ENCODE measurements around the gene ZMYM5.
"Not testable (repeated sequence)": the region's sequence is repeated elsewhere in the genome, so short reads cannot be mapped to it uniquely, and the experiment has no call there.

The ZMYM5 gene

DNA sequence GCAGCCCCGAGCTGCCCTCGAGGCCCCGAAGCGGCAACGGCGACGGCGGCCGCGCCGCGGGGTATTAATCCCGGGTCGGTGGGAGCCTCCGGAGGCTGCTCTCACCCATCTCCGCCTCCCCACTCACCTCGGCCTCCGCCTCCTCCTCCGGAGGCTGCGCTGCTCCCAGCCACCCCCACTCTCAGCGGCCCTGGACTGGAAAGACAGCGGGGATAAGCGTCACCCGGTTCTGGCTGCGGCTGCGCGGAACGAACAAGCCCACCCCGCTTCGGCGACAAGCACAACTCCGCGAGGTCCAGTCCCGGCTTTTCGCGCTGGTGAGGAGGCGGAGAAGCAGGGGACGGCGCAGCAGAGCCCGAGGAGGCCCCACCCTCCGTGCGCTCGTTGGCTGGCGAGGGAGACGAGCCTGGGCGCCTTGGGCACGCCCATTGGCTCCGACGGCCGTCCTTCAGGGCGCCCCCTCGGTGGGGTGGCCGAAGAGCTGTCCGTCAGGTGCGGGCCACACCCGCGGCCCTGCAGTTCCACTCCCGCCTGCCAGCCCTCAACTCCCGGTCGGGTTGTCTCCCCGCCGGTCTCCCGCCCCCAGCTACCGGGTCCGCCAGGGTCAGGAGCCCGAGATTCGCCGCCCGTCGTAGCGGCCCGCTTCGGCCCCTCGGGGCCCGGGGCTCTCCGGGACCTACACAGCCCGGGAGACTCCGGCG is at the start of gene ZMYM5:
Gene ZMYM5, minus strand, starts transcription at position 327 of the 701 bp plus-strand sequence. CDS start 11,469 bp downstream, outside the sequence.
- DNase-seq = peak; percentile 98

DNA sequence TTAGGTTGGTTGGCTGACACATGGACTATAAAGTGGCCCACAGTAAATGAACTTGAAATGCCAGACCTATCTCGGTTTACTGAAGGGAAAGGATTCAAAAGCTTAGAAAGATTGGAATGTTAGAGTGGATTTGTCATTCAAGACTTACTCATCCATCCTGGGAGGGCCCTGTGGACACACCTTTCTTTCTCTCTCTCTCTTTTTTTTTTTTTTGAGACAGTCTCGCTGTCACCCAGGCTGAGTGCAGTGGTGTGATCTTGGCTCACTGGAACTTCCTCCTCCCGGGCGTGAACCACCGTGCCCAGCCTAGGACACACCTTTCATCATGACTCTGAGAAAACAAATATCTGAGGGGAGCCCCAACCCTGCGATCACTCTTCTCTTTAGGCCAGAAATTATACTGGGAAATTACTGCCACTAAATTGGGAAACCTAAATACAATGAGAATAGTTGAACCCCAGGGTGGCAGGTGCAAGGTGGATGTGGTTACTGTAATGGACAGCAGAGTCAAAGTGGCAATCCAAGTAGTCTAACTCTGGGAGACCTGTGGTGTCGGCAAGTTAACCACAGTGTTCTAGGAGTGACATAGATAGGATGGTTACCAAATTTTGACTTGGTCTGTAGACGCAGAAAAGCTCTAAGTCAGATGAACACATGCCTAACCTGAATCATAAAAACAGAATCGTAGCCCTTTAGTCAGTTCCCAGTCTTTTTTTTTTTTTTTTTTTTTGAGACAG is 47.1 kb upstream of the ZMYM5 start:
- no peak for DNase-seq

DNA sequence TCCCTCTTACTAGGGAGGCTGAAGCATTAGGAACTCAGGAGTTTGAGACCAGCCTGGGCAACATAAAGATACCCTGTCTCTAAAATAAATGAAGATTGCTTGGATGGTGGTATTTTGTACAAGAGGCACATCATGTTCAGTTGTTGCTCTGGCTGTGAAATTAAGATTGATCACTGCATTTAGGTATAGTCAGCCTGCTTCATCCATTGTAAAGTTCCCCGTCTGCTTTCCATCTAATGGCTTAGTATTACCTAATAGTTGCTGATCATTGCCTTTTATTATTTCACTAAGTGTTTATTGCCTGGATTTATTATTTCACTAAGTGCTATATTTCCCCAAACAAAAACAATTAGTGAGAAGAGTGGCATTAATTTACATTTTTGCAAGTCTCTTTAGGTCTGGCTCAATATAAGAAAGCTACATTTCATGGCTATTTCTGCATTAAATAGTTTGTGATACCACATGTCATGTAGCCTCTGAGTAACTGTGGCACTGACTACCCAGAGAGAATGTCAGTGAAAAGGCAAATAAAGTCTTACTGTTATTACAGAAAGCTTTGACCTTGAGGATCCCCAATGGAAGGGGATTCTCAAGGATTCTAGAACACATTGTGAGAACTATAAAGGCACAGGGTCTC is 45.0 kb upstream of the ZMYM5 start:
- DNase-seq = no peak

DNA sequence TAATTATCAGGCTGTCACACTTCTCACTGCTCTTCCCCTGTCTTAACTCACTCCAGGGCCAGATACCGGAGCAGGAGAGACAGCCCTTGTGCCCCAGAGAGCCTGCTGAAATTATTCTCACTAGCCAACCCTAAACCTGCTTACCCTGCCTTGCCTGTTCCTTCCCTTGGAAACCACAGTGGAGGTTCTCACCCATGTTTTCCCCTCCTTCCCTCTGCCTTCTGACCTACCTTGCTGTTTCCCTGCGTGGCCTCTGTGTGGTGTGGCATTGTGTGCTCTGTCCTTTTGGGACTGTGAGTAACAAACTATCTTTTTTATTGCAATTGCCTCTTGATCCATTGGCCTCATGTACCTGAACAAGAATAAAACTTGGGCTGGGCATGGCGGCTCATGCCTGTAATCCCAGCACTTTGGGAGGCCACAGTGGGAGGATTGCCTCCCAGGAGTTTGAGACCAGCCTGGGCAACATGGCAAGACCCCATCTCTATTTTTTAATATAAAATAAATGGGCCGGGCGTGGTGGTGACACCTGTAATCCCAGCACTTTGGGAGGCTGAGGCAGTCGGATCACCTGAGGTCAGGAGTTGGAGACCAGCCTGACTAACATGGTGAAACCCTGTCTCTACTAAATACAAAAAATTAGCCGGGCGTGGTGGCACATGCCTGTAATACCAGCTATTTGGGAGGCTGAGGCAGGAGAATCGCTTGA is 42.2 kb upstream of the ZMYM5 start:
- DNase-seq = not testable (repeated sequence)

DNA sequence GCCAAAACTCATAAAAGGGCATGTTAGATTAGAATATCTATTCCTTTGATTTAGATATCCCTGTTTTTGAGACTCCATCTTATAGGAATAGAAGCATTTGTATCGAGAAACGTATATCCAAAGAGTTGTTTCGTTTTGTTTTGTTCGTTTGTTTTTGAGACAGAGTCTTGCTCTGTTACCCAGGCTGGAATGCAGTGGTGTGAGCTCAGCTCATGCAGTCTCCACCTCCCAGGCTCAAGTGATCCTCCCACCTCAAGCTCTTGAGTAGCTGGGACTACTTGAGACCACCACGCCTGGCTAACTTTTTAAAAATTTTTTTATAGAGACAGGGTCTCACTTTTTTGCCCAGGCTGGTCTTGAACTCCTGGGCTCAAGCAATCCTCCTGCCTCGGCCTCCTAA is 26.6 kb upstream of the ZMYM5 start:
- no peak for DNase-seq

DNA sequence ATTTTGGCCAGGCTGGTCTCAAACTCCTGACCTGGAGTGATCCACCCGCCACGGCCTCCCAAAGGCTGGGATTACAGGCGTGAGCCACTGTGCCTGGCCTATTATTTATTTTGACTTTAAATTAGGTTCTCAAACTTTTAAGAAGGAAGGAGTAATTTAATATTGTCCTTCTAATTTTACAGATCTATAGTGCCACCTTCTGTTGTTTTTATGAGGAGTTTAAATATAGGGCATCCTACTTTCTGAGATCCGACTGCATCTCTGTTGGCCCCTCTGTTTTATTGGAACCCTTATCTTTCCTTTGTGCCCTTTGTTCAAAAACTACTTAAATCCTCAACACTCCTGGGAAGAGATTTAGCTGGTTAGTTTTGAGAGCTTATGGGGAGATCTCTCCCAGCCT is 25.4 kb upstream of the ZMYM5 start:
- peak; percentile 10 for DNase-seq

DNA sequence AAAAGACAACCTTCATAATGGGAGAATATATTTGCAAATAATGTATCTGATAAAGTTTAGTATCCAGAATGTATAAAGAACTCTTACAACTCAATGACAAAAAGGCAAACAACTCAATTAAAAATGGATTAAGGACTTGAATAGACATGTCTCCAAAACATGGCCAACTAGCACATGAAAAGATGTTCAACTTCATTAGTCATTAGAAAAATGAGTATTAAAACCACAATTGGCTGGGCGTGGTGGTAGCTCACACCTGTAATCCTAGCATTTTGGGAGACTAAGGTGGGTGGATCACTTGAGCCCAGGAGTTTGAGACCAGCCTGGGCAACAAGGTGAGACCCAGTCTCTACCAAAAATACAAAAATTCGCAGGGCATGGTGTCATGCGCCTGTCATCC is 18.8 kb upstream of the ZMYM5 start:
- no peak for DNase-seq

DNA sequence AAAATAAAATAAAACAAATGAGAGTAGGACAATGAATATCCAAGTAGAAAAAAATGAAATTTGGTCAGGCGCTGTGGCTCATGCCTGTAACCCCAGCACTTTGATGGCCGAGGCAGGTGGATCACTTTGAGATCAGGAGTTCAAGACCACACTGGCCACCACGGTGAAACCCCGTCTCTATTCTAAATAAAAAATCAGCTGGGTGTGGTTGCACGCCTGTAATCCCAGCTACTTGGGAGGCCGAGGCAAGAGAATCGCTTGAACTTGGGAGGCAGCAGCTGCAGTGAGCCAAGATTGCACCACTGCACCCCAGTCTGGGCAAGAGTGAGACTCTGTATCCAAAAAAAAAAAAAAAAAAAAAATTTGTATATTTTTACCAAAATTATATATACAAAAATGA is 18.2 kb upstream of the ZMYM5 start:
- no peak for DNase-seq

DNA sequence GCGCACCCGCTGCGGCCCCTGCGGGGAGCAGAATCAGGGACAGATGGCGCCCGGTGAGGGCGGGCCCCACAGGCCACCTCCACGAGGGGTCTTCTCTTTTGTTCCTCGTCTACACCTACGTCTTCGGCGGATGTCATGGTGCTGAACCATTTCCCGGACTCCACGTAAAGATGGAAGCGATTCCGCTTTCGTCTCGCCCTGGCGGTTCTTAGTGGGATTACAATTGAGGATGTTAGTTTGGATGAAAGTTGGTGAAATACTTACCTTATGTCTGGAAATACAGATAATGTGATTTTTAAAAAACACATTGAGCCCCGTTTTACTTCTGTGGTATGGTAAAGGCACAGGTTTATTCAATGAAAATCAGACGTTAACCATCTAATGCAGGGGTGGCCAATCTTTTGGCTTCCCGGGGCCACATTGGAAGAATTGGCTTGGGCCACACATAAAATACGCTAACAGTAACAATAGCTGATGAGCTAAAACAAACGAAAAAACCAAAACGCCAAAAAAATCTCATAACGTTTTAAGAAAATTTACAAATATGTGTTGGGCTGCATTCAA is 1.4 kb upstream of the ZMYM5 start:
- peak; percentile 74 for DNase-seq

DNA sequence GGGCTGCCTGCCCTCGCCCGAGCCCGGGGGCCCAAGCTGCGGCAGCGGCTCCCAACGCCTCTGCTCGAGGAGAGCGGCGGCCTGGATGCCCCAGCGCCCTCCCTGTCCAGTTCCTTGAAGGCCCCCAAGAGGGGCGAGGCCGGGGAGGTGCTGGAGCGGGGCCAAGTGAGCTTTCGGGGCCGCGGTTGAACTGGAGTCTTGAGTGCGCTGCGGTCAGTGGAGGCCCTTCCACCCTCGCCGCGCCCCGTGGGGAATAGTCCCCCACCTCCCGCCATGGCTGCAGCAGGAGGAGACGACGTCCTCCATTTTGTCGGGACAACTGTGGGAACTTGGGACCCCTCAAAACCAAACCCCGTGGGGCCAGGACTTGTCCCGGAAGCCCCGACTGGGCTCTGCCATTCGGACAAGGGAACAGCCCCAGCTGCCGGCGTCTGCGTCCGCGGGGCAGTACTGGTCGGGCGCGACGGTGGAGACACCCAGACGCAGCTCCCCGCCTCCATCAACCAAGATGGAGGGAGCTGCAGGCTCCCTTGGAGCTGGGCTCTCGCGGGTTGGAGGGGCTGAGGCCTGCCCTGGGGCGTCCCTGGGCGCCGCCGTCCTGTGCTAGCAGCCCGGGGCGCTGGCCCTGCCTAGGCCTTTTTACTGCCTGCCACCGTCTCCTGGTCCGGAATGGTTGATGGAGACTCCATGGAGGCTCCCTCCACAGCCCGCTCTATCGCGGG is 736 bp upstream of the ZMYM5 start:
- DNase-seq = peak; percentile 52

DNA sequence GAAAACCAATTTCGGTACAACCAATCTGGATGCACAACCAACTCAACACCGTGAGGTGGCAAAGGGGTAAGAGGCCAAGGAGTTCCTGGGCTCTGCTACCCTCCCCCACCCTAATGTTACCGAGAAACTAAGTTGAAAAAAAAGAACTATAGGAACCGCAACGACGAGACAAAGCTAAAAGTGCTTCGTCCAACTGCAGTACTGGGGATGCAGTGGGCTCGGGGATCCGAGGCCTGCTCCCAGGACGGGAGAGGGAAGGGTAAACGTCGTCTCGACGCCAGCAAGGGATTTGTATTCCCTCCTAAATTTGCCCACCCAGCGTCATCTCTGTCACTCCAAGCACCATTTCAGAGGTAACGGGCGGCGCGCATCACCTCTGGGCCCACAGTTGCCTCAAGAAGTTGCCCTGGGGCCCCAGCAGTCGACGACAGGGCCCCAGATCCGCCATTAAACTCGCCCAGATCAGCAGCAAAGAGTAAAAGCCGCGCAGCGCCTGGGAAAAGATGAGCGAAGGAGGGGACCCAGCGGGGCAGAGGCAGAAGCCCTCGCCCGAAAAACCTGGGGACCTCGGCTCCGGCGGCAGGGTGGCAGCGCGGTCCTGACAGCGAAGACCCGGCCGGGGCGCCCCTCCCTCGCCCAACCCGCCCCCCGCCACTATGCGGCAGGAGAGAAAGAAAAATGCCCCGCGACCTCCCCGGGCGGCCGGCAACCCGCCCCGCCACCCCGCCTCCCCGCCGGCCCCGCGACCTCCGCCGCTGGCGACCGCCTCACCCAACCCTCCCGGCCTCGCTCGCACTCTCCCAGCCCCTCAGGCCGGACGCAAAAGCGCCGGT is 752 bp downstream of the ZMYM5 start:
- DNase-seq = no peak

DNA sequence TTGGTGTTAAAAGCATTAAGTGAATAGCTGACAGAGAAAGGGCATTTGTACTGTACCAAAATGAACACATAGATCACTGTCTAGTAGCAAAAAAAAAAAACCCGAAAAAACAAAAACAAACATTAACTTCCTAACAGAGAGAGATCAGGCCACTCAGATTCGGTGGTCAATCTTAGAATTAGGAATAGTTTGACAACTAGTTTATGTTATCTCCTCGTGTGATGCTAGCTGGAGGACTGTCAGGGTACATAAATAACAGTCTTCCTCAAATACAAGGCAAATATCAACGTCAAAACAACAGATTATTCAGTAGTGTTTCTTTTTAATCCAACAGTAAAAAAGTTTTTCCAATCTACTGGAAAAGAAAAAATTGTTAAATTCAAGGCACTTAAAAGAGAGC is 1.7 kb downstream of the ZMYM5 start:
- no peak for DNase-seq

DNA sequence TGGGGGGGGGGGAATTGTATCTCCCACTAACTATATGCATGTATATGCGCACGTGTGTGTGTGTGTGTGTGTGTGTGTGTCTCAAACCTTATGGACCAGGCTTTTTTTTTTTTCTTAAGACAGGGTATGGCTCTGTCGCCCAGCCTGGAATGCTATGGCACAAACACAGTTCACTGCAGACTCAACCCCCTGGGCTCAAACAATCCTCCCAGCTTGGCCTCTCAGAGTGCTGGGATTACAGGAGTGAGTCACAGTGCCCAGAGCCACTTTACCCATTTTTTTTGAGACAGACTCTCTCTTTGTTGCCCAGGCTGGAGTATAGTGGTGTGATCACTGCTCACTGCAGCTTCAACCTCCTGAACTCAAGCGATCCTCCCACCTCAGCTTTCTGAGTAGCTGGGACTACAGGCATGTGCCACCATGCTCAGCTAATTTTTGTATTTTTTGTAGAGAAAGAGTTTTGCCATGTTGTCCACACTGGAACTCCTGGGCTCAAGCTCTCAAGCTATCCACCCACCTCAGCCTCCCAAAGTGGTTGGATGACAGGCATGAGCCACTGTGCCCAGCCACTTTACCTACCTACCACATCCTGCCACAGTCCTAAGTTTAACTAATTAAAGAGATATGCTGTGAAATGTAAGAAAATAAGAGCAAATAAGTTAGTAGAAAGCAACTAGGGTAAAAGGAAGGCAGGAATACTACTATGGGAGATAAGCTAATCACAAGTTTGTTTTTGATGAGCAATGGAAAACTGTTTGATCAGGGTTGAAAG is 2.4 kb downstream of the ZMYM5 start:
- no peak for DNase-seq

DNA sequence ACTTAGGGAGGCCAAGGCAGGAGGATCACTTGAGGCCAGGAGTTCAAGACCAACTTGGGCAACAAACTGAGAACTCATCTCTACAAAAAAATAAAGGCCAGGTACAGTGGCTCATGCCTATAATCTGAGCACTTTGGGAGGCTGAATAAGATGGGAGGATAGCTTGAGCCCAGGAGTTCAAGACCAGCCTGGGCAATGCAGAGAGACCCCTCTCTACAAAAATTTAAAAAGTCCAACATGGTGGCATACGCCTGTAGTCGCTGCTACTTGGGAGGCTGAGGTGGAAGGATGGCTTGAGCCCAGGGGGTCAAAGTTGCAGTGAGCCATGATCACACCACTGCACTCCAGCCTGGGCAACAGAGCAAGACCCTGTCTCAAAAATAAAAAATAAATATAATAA is 5.8 kb downstream of the ZMYM5 start:
- DNase-seq = not testable (repeated sequence)

DNA sequence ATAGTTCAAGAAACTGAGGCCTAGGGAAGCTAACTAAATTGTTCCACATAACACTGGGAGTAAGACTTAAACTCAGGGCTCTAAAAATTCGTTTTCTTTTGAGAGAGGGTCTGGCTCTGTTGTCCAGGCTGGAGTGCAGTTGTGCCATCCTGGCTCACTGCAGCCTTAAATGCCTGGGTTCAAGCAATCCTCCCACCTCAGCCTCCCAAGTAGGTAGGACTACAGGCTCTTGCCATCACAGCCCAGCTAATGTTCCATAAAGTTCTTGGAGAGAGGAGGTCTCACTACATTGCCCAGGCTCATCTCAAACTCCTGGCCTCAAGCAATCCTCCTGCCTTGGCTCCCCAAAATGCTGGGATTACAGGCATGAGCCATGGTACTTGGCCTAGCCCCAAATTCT is 10.7 kb downstream of the ZMYM5 start:
- DNase-seq = no peak

DNA sequence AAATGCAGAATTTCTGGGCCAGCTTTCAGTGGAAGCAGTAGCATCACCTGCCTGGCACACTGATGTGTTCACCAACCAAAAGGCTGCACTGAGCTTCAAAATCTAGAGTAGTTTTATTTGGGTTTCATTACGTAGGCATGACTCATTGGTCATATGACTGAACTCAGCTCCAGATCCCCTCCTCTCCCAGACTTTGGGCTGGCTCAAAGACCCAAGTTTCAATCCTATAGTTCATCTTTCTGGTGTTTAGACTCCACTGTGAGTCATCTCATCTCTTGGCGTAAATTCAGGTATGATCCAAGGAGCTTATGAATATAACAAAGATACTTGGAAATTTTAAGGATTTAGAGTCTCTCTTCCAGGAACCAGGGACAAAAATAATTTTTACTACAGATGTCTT is 17.7 kb downstream of the ZMYM5 start:
- DNase-seq = no peak

DNA sequence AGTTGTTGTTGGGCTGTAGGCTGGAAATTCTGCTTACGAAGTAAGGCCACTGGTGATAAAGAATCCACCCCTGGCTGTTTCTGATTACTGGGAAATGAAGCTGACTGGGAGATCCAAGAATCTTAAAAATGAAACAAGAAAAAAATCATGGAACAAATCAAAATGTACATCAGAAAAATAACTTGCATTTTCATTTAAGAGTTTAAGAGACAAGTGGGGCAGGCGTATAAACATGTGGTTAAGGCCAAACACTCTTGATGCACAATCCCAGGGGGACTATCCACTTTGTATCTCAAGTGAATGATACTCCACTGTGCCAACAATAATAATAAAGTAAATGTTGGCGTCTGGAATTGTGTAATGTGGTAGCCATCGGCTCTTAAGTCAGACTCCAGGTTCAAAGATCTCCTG is 24.6 kb downstream of the ZMYM5 start:
- DNase-seq = no peak

DNA sequence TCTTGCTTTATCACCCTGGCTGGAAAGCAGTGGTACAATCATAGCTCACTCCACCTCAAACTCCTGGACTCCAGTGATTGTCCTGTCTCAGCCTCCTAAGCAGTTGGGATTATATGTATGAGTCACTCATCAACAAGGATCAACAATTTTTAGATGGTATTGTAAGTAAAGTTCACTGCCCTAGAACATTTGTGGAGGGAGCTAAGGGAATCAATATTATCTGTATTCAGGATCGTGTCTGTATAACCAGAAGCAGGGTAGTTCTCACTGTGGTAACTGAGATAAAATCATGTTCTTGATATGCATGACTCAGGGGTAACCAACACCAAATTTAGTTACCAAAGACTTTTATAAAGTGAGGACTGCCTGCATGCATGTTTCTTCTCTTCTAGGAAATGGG is 27.0 kb downstream of the ZMYM5 start:
- DNase-seq = no peak

DNA sequence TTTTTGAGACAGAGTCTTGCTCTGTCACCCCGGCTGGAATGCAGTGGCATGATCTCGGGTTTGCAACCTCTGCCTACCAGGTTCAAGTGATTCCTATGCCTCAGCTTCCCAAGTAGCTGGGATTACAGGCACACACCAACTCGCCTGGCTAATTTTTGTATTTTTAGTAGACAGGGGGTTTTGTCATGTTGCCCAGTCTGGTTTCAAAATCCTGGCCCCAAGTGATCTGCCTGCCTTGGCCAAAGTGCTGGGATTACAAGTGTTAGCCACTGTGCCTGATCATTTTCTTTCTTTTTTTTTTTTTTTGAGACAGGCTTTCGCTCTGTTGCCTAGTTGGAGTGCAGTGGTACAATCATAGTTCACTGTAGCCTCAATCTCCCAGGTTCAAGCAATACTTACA is 28.7 kb downstream of the ZMYM5 start:
- DNase-seq = no peak

DNA sequence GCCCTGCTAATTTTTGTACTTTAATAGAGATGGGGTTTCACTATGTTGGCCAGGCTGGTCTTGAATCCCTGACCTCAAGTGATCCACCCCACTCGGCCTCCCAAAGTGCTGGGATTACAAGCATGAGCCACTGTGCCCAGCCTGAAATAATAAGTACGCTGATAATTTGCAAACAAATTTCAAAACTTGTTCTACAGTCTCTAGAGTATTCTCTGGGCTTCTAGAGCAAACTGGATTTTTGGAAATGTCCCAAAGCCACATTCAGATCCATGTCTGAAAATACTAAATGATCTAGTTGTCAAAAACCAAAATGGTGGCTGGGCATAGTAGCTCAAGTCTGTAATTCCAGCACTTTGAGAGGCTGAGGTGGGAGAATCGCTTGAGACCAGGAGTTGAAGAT is 40.8 kb downstream of the ZMYM5 start:
- DNase-seq = no peak
